HG02852 (cell line): Measurements from ENCODE around the gene LYZL6.
A peak's percentile ranks its signal among the peaks of the same experiment; 100 is the strongest.
"Not testable (repeated sequence)": the region's sequence is repeated elsewhere in the genome, so short reads cannot be mapped to it uniquely, and the experiment has no call there.

Experiments
- ATAC-seq: cut with Tn5 transposase; IDR thresholded peaks from one replicate; pipeline ENCODE4 v1.9.1; 2021; ENCODE audit warnings: mild to moderate bottlenecking, moderate library complexity; ENCODE audit not compliant: unreplicated experiment

The LYZL6 gene

DNA sequence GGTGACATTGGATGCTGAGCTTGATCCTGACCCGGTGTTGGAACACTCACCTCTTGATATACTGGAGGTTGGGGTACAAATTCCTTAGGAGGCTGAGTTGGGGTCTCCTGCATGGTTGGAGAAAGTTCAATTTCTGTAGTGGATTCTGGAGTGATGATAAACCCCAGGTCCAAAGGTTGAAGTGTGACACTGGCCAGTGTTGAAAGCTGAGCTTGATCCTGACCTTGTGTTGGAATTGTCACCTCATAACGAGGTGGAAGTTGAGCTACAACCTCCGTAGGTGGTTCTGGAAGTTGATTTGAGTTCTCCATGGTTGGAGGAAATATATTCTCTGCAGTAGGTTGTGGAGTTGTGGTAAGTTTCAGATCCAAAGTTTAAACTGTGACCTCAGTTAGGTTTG is 34.1 kb downstream of the LYZL6 start:
- ATAC-seq, result no peak

DNA sequence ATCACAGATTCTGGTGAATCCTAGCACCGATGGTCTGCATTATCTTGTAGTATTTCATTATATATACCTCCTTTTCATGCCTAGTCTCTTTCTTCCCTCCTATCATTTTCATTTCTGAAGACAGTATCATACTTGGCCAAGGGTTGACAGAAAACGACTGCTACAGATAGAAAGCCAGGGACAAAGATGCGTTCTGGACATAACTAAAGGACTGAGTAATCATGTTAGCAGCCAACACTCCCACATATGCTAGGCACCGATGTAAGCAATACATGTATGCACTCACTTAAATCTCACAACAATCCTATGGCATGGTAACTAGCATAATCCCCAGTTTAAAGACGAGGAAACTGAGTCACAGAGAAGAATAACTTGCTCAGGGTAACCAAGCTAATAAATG is 35.8 kb downstream of the LYZL6 start:
- no peak for ATAC-seq

DNA sequence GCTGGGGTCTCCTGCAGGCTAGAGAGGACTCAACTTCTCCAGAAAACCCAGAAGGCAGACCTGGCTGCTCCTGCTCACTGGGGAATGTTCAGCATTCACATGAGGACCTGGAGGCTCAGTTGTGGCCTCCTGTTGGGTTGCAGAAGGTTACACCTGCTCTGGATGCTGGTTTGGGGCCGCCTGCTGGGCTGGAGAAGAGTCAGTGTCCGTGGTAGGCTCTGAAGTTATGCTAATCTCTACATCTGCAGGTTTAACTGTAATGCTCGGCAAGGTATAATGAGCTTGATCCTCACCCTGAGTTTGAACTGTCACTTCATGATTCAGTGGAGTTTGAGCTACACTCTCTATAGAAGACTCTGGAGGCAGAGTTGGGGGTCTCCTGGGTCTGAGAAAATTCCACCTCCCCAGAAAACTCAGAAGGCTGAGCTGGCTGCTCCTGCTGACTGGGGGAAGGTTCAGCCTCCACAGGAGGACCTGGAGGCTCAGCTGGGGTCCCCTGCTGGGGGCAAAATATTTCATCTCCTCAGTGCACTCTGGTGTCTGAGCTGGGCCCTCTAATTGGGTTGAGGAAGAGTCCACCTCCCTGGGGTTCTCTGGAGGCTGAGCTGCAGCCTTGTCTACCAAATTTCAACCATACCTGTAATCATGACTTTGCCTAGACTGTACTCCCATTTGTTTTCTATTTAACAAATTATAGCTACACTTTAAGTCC is 36.4 kb downstream of the LYZL6 start:
- ATAC-seq, result no peak

DNA sequence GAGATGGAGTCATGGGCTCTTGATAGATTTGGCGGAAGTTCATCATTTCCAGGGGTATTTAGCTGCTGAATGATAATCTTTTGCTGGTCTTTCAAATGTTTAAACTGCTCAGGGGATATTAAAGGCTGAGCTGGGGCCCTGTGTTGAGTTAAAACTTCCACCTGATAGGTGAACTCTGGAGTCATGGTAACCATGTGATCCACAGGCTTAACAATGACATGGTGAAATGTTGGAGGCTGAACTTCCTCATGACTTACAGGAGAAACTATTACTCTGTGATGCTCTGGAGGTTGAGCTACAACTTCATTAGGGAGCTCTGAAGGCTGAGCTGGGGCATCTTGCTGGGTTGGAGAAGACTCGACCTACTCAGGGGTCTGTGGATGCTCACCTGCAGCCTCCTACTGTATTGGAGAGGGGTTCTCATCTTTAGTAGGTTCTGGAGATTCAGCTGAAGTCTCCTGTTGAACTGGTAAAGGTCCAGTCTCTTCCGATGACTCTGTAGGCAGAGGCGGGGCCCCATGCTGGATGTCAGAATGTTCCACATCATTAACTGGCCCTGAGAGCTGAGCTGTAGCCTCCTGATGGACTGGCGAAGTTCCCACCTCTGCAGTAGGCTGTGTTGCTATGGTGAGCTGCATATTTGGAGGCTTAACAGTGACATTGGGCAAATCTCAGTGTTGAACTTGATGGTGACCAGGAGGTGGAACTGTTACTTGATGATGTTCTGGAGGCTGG is 37.2 kb downstream of the LYZL6 start:
- ATAC-seq, result no peak

DNA sequence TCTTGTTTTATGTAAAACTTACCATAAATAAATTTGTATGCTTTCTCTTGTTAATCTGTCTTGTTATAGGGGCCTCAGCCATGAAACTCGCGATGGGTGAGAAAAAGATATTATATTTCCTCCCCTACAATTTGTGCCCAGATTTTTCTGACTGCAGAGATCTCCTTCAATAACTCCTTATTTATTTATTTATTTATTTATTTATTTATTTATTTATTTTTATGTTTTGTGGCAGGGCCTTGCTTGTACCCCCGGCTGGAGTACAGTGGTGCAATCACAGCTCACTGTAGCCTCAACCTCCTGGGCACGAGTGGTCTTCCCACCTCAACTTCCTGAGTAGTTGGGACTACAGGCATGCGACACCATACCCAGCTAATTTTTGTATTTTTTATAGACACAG is 40.1 kb downstream of the LYZL6 start:
- ATAC-seq, result no peak

DNA sequence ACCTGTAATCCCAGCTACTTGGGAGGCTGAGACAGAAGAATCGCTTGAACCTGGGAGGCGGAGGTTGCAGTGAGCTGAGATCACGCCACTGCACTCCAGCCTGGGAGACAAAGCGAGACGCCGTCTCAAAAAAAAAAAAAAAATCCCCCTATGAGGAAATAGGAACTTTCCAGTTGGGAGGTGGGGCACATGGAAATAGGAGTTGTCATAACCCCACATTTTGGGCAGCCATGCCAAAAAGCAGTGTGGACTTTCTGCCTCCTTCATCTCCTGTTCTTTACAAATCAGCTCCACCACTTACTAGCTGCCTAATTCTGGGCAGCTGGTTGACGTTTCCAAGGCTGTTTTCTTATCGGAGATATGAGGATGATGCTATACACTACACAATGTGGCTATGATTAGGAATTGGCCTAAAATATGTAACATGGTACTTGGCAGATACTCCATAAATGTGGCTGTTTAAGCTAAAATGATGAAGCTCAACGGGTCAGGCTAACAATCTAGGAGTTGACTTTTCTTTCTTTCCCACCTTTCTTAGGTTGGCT is 41.8 kb downstream of the LYZL6 start:
- no peak for ATAC-seq

DNA sequence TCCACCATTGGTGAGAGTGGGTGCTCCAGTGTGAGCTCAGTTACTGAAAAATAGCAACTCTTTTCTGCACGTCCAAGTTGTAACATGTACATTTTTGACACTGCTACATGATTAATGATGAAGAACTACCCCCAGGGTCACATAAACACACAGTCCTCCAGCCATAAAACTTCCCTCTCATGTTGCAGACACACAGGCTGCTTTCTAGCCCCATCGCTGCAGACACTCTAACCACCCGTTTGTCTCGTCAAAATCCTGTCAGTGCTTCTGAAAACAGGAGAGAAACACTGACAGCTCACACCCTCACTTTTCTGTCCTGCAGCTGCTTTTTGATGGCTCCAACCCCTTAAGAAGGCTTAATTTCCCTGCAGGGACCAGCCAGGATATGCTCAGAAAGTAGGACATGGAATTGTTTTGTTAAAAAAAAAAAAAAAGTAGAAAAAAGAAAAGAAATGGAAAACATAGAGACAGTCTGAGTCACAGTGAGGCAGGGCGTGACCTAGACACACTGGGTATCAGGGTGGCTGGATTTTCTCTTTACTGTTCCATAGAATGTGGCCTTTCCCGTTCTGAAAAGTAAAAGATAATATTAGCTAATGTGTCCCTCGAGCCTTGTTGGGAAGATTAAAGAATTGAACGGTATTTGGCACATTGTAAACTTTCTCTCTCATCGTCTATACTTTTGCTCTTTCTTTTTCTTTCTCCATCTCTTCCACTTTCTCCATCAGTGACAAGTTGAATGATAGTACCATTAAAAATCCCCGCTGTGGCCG is 42.6 kb downstream of the LYZL6 start:
- ATAC-seq, result no peak

DNA sequence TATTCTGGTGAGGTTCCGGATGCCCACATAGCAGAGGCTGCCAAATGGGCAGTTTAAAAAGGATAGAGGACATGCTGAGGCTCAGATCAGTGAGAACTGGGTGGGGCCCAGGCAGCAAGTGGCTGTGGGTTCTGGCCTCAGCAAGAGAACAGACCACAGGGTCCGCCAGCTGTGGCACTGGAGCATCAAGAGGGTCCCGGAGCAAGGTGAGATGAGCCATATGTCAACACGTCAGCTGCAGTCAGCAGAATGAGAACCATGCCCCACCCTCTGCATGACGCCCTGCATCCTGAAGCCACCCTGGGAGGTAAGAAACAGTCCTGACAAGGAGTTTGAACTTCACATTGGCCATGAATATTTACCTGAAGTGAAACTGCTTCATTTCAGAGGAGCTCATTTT is 43.2 kb downstream of the LYZL6 start:
- ATAC-seq, result no peak

DNA sequence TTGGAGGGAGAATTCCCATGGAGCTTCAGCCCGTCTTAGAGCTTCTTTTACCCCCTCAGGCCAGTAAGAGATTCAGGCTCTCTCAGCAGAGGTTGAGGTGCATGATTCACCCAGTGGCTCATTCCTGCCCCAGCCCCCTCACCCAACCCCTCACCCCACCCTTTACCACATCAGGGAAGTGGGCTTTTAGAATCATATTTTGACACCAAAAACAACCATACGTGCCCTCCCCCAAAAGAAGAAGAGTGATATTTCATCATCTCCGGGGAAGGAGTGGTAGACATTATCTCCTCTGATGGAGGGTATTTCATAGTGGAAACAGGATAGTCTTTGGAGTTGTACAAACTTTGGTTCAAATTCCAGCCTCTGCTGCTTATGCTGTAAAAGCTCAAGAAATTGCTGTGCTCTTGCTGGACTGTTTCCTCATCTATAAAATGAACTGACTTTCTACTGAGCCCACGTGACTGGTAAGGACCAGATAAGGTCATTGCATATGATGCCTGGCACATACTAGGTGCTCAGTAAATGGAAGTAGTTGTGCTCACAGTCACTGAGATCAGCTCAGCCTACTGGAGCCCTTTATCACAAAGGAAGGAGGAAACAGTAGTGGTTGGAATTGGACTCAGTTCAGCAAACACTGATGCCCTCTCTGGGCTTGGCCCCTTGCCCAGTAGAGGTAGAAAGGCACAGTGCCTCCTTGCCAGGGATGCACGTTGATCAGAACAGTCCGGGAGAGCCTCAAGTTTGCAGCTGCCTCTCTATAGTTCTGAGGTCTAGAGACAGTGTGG is 45.0 kb downstream of the LYZL6 start:
- ATAC-seq, result no peak

DNA sequence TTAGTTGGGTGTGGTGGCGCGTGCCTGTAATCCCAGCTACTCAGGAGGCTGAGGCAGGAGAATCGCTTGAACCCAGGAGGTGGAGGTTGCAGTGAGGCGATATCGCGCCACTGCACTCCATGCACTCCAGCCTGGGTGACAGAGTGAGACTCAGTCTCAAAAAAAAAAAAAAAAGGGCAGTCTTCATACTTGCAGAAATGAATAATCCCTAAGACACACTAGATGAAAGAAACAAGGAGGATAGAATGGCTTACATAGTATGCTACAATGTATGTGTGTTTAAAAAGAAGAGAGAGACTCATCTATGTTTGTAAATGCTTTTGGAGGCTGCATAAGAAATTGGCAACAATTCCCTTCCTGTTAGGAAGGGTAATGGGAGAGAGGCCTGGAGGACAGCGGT is 45.7 kb downstream of the LYZL6 start:
- ATAC-seq, result not testable (repeated sequence)

DNA sequence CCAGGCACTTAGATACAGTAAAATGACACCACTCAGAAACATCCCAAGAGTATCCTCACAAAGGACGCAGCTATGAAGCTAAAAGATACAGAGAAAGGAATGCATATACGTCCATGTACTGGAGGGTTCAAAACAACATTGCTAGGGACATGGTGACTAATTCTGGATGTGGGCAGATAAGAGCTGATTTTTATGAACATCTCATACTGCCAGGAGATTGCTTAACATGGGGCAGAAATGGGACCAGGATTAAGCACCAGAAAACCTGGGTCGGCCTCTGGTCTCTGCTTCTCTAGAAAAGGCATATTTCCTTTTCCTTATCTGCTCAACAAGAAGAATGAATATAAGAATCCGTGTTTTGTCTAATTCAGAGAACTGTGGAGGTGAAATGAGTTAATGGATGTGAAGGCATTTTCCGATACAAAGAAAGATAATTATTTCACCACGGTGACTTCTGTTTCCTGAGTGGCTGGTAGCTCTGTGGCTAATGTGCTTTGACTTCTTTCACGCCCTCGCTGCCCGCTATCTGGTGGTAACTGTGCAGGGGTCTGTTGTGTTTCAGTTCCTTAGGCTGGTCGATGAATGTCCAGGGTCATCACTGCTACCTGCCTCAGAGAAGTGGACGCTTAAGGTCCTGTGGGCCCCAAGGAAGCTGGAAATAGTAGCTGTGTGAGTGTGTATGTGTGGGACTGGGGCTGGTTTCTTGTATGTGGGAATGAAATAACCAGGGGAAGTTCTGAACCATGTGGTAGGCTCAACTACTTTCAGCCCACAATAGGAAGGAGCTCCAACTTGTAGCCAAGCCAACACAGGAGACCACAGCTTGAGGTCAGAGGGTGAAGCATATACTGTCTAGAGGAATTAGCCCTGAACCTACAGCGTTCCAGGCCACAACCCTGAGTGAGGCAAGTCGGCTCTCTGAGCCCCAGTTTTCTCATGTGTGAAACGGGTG is 47.6 kb downstream of the LYZL6 start:
- ATAC-seq, result peak; percentile 63

DNA sequence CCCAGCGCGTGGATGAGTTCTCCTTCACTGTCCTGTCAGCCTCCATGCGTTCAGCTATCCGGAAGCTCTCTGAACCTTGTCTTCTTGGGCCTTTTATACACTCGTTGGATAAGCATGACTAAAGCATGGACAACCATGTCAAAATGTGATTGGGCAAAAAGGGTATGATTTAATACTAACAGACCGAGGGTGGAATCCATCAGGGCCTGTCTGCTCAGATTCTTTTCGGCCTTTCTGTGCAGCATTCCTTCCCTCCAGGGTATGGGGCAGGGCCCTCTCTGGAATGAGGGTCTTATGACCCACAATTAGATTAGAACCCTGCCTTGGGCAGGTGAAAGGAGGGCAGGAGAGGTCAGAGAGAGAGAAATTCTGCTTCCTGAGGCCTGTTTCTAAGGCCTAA is 49.3 kb downstream of the LYZL6 start:
- ATAC-seq, result no peak

DNA sequence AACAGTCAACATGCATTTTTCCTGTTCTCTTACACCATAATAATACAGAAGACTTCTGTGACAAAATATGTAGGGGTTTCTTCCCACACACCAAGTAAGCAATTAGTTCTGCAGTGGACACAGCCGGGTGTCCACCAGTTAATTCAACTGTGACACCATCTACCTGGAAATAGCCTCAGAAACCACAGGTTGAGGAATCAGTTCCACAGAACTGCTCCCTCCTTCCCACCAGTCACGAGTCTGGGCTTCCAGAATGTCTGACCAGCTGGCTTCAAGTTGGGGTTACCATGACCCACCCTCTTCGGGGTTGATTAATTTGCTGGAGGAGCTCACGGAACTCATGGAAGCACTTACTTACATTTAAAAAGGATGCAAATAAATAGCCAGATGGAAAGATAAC is 49.8 kb downstream of the LYZL6 start:
- no peak for ATAC-seq

DNA sequence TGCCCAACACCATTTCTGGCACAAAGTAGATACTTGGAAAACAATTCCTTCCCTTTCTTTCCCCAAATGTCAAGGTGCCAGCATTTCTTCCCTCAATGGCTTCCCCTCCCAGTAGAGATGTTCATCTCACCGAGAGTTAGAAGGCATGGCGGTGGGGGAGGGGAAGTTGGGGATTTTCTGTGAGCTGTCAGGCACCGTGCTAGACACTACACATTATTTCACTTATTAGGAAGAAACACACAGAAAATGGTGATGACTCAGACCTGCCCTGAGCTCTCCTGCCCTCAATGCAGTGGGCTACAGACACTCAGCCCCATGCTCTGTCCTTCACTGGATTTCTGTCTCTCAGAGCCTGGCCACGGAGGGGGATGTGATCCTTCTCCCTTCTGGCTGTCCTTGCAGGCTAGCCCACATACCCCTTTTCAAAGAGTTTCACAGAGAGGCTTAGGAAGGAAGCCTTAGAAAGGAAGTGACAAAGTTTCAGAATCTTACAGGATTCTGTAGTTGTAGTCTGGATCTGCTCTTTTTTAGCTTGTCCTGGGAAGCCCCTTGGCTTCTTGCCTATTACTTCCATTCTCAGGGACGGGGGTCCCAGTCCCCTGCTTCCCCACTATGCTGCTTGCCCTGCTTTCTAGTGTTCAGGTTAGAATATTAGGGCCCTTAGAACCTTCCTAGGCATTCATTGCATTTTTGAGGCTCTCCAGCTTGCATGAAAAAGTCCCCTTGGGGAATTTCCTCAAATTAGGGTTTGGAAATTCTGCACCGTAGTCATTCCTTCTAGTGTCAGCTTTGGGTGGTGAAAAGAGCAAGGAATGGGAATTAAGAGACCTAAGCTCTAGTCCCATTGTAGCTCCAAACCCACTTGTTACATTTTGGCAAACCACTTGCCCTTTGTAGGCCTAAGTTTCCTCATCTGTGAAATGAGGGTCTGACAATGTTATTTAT is 51.1 kb downstream of the LYZL6 start:
- no peak for ATAC-seq

DNA sequence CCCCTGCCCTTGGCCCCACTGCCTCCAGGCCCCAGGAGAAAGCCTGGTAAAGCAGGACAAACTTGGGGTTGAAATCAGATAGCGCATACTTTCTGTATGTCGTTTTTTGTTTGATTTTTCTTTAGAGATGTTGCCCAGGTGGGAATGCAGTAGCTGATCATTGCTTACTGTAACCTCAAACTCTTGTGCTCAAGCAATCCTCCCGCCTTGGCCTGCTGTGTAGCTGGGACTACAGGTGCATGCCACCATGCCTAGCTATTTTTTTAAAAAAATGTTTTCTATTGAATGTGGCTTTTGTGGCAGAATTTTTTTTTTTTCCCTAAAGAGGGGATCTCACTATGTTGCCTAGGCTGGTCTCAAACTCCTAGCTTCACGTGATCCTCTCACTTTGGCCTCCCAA is 52.2 kb downstream of the LYZL6 start:
- ATAC-seq, result no peak

DNA sequence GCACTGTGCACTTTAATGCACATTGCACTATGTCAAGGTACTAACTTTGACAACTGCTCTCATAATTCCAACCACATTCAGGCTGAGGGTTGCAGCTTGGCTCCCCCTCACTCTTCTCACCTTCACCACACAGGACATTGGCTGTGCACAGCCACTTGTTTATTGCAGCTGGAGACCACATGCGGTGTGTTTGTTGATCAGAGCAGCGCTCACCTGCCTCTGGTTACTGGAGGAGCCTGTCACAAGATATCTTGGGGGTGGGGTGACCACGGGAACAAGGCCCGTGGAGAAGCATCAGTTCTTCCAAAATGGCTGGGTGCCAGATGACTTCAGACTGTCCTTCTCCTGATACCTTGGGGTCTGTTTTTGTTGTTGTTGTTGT is 52.7 kb downstream of the LYZL6 start:
- ATAC-seq, result no peak

DNA sequence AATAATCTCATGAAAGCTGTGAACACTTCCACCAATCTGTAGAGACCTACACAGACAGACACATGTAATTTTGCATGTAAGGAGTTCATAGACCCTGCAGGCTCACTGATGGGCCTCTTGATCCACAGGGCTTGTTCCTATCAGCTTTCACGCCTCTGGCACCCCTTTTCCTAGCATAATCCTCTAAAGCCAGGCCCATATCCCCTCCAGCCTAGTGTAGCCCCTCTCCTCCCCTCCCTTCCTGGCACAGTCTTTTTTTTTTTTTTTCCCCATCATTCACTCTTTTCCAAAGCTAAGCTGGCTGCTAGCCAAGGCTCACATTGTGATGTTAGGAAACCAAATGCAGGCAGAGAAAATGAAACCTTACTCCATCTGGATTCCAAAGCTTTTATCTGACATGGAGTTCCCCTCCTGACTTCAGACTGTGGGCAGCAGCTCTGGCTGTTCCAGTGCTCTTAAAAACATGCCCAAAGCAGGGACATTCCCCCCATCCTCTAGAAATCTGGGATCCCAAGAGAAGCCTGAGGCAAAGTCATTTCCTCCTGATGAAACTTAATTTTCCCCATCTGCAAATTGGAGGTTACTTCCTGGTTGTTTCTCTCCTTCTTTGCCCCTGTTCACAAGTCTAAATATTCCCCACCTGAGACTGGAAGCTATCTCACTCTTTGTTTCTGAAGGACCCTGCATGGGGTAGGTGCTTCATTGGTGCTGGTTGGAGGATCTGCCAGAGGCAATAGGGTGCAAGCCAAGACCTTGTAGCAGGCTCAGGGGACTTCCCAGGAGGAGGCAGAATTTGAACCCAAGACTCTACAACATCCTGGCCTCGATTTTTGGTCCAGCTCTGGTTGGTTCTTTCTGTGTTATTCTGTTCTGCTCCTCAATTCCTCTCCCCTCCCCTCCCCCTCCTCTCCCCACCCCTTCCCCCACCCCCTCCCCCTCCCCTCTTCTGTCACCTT is 53.4 kb downstream of the LYZL6 start:
- no peak for ATAC-seq

DNA sequence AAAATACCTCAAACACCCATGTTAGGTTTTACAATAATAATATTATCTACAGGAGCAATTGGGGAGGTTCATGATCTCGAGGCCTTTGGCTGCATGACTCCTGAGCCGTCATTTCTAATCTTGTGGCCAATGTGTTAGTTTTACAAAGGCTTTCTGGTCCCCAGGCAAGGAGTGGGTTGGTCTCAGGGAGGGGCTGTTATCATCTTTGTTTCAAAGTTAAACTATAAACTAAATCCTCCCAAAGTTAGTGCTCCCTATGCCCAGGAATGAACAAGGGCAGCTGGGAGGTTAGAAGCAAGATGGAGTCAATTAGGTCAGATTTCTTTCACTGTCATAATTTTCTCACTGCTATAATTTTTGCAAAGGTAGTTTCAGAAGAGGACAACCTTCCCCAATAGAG is 54.3 kb downstream of the LYZL6 start:
- no peak for ATAC-seq
